ENCODE measurements around the gene NPAS3.
A peak's percentile ranks its signal among the peaks of the same experiment; 100 is the strongest.

NPAS3 gene

GRCh38 chr14:33359288-33359881 lies 420.7 kb downstream of the NPAS3 start:
- no peak for TF ChIP-seq CTCF (IDR thresholded peaks at IDR 0.05; ENCODE audit: low read depth, low read length, missing control alignments)
- DNase-seq, result no peak
- no peak overlapping the region for H3K4me3 ChIP-seq (ENCODE audit: low read depth, low read length)
- H3K27ac ChIP-seq, result no peak overlapping the region
- H3K36me3 ChIP-seq (replicated peaks), result no peaks in the 10 kb centered on the region
- in situ Hi-C loops (cut with HindIII; ENCODE audit: low pct_ligation_motif_present, low sequenced_read_pairs), result no loop called here
- no peaks in the 10 kb centered on the region for H3K27me3 ChIP-seq (replicated peaks)

GRCh38 chr14:33362934-33363333 lies 424.3 kb downstream of the NPAS3 start:
- in situ Hi-C loops (cut with HindIII; ENCODE audit: low pct_ligation_motif_present, low sequenced_read_pairs), result no loop called here
- TF ChIP-seq CTCF (IDR thresholded peaks at IDR 0.05; ENCODE audit: low read depth, low read length, missing control alignments), result no peak
- DNase-seq, result no peak
- H3K27me3 ChIP-seq (replicated peaks), result no peaks in the 10 kb centered on the region
- H3K27ac ChIP-seq, result no peak overlapping the region
- H3K36me3 ChIP-seq (replicated peaks), result no peaks in the 10 kb centered on the region
- no peak overlapping the region for H3K4me3 ChIP-seq (ENCODE audit: low read depth, low read length)

GRCh38 chr14:33363682-33364081 lies 425.0 kb downstream of the NPAS3 start:
- TF ChIP-seq CTCF (IDR thresholded peaks at IDR 0.05; ENCODE audit: low read depth, low read length, missing control alignments), result no peak
- H3K27ac ChIP-seq, result no peak overlapping the region
- no peak overlapping the region for H3K4me3 ChIP-seq (ENCODE audit: low read depth, low read length)
- H3K27me3 ChIP-seq (replicated peaks), result no peaks in the 10 kb centered on the region
- no peaks in the 10 kb centered on the region for H3K36me3 ChIP-seq (replicated peaks)
- DNase-seq, result peak; percentile 47
- in situ Hi-C loops (cut with HindIII; ENCODE audit: low pct_ligation_motif_present, low sequenced_read_pairs), result no loop called here

- H3K4me3 ChIP-seq (ENCODE audit: low read depth, low read length), result no peak overlapping the region
- in situ Hi-C loops (cut with HindIII; ENCODE audit: low pct_ligation_motif_present, low sequenced_read_pairs), result no loop called here
- H3K27ac ChIP-seq, result no peak overlapping the region
- no peaks in the 10 kb centered on the region for H3K27me3 ChIP-seq (replicated peaks)
- peak; percentile 15 for TF ChIP-seq CTCF (IDR thresholded peaks at IDR 0.05; ENCODE audit: low read depth, low read length, missing control alignments)
- DNase-seq, result no peak
- no peaks in the 10 kb centered on the region for H3K36me3 ChIP-seq (replicated peaks)
These were observed 425.8 kb downstream of the NPAS3 start for GRCh38 chr14:33364466-33364865.

- Histone ChIP-seq H3K27ac (no peak overlapping the region), H3K36me3 (replicated peaks) (no peaks in the 10 kb centered on the region), H3K27me3 (replicated peaks) (no peaks in the 10 kb centered on the region), H3K4me3 (ENCODE audit: low read depth, low read length) (no peak overlapping the region)
- no peak for TF ChIP-seq CTCF (IDR thresholded peaks at IDR 0.05; ENCODE audit: low read depth, low read length, missing control alignments)
- no peak for DNase-seq
- in situ Hi-C loops (cut with HindIII; ENCODE audit: low pct_ligation_motif_present, low sequenced_read_pairs), result no loop called here
These were observed 430.4 kb downstream of the NPAS3 start for GRCh38 chr14:33369041-33369440.

GRCh38 chr14:33369972-33370371 lies 431.3 kb downstream of the NPAS3 start:
- in situ Hi-C loops (cut with HindIII; ENCODE audit: low pct_ligation_motif_present, low sequenced_read_pairs), result no loop called here
- Histone ChIP-seq H3K36me3 (replicated peaks) (no peaks in the 10 kb centered on the region), H3K27me3 (replicated peaks) (no peaks in the 10 kb centered on the region), H3K4me3 (ENCODE audit: low read depth, low read length) (no peak overlapping the region), H3K27ac (no peak overlapping the region)
- DNase-seq, result no peak
- no peak for TF ChIP-seq CTCF (IDR thresholded peaks at IDR 0.05; ENCODE audit: low read depth, low read length, missing control alignments)
